ENCODE measurements around the gene ST6GALNAC3. TPM values are rescaled to one million over a fixed set of nuclear protein-coding genes. Genes with fewer than 3 reads are reported as not detected.

Gene ST6GALNAC3
- total RNA-seq, 2 experiments from 2014 or later = 3.0 to 3.5 TPM

DNA sequence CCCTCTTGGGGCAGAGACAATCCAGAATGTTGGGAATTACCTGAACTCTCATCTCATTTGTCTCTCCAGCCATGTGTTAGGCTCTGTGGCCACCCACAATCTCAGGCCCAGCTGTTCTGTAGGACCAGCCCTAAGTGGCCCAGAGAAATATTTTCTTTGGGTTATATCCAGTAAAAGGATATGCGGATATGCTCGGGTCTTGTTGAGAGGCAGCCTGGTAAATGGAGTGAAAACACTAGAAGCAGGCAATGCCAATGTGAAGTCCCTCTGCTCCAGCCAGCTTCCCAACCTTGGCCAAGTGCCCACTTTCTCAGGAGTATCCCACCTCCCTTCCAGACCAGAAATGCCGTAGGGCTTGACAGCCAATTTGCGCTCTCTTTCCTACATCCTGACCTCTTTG, 192.2 kb downstream of the ST6GALNAC3 start:
- Mint-ChIP-seq H3K27me3 (no peaks in the 10 kb centered on the region), H3K4me3 (peak overlapping the region; percentile 58), H3K9me3 (peaks cover 2% of the 10 kb centered on the region), H3K27ac (peak overlapping the region; percentile 95), H3K4me1 (peaks cover 60% of the 10 kb centered on the region), H3K36me3 (peaks cover 2% of the 10 kb centered on the region)
- DNase-seq = no peak

- no peaks in the 10 kb centered on the region for H3K27me3 Mint-ChIP-seq
- peak overlapping the region; percentile 95 for H3K27ac Mint-ChIP-seq
- no peak for DNase-seq
- peaks cover 2% of the 10 kb centered on the region for H3K36me3 Mint-ChIP-seq
- no peaks in the 10 kb centered on the region for H3K9me3 Mint-ChIP-seq
- H3K4me1 Mint-ChIP-seq = peaks cover 59% of the 10 kb centered on the region
- peak overlapping the region; percentile 42 for H3K4me3 Mint-ChIP-seq
Measured at GRCh38 chr1:76267631-76268030, 193.1 kb downstream of the ST6GALNAC3 start.

GRCh38 chr1:76268341-76268740, 193.8 kb downstream of the ST6GALNAC3 start:
- DNase-seq = no peak
- H3K27ac Mint-ChIP-seq = peak overlapping the region; percentile 95
- H3K36me3 Mint-ChIP-seq = peaks cover 2% of the 10 kb centered on the region
- peaks cover 60% of the 10 kb centered on the region for H3K4me1 Mint-ChIP-seq
- H3K4me3 Mint-ChIP-seq = peak overlapping the region; percentile 42
- no peaks in the 10 kb centered on the region for H3K27me3 Mint-ChIP-seq
- H3K9me3 Mint-ChIP-seq = no peaks in the 10 kb centered on the region

GRCh38 chr1:76269155-76269554, 194.6 kb downstream of the ST6GALNAC3 start:
- H3K27me3 Mint-ChIP-seq = no peaks in the 10 kb centered on the region
- H3K9me3 Mint-ChIP-seq = no peaks in the 10 kb centered on the region
- peak overlapping the region; percentile 95 for H3K27ac Mint-ChIP-seq
- DNase-seq = no peak
- peaks cover 58% of the 10 kb centered on the region for H3K4me1 Mint-ChIP-seq
- H3K4me3 Mint-ChIP-seq = peak overlapping the region; percentile 9
- H3K36me3 Mint-ChIP-seq = peaks cover 2% of the 10 kb centered on the region

GRCh38 chr1:76274302-76274701, 199.8 kb downstream of the ST6GALNAC3 start:
- Mint-ChIP-seq H3K4me1 (peaks cover 27% of the 10 kb centered on the region), H3K9me3 (no peaks in the 10 kb centered on the region), H3K4me3 (no peak overlapping the region), H3K27ac (no peak overlapping the region), H3K27me3 (no peaks in the 10 kb centered on the region), H3K36me3 (no peaks in the 10 kb centered on the region)
- DNase-seq = no peak

- peaks cover 22% of the 10 kb centered on the region for H3K4me1 Mint-ChIP-seq
- no peak overlapping the region for H3K4me3 Mint-ChIP-seq
- no peak for DNase-seq
- H3K9me3 Mint-ChIP-seq = no peaks in the 10 kb centered on the region
- no peaks in the 10 kb centered on the region for H3K27me3 Mint-ChIP-seq
- no peak overlapping the region for H3K27ac Mint-ChIP-seq
- H3K36me3 Mint-ChIP-seq = no peaks in the 10 kb centered on the region
Measured at GRCh38 chr1:76274718-76275117, 200.2 kb downstream of the ST6GALNAC3 start.

DNA sequence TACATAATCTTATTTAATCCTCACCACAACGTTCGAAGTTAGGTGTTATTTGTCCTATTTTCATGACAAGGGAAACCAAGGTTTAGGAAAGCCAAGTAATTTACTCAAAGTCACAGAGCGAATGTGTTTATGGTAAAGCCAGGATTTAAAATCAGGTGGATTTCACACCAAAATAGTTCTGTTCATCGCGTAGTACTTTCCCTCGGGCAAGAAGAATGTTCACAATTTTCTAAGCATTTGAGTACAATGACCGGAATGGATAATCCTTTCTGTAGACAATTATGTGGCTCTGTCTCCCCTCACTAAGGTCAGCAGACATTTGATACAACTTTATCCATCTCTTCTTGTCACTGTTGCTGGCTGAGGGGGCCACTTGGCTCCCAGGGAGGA, 204.2 kb downstream of the ST6GALNAC3 start:
- no peak overlapping the region for H3K27ac Mint-ChIP-seq
- no peak overlapping the region for H3K4me3 Mint-ChIP-seq
- no peaks in the 10 kb centered on the region for H3K9me3 Mint-ChIP-seq
- H3K27me3 Mint-ChIP-seq = no peaks in the 10 kb centered on the region
- peaks cover 2% of the 10 kb centered on the region for H3K4me1 Mint-ChIP-seq
- DNase-seq = no peak
- H3K36me3 Mint-ChIP-seq = no peaks in the 10 kb centered on the region

DNA sequence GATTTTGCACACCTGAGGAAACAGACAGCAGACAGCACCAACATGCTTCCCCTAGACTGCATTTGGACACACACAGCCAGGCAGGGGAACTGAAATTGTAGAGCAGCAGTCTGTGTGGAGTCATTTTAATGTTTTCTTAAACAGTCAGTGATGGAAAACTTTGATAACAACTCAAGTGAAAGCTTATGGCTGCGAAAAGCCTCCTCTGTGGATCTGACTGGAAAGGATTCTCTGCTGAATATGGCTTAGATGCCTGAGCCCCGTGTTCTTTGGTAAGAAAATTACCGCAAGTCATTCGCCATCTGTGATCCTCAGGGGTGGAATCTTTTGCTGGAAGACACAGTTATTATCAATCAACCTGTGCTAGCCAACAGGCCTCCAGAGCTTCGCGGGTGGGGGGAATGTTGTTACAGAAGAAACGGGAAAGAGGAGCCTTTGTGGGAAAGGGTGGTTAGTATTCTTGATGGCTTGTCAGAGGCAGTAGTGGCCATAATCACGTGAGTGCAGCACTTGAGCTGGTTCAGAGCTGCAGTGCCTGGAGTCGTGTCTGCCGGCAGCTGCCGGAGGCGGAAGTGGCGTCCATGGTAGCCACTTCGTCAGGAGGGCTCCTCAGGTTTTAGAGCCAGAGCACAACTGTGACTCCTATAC, 204.7 kb downstream of the ST6GALNAC3 start:
- H3K36me3 Mint-ChIP-seq = no peaks in the 10 kb centered on the region
- H3K9me3 Mint-ChIP-seq = no peaks in the 10 kb centered on the region
- no peaks in the 10 kb centered on the region for H3K4me1 Mint-ChIP-seq
- no peak overlapping the region for H3K4me3 Mint-ChIP-seq
- DNase-seq = no peak
- H3K27ac Mint-ChIP-seq = no peak overlapping the region
- no peaks in the 10 kb centered on the region for H3K27me3 Mint-ChIP-seq

GRCh38 chr1:76281306-76281705, 206.8 kb downstream of the ST6GALNAC3 start:
- Mint-ChIP-seq H3K27me3 (no peaks in the 10 kb centered on the region), H3K9me3 (no peaks in the 10 kb centered on the region)

DNA sequence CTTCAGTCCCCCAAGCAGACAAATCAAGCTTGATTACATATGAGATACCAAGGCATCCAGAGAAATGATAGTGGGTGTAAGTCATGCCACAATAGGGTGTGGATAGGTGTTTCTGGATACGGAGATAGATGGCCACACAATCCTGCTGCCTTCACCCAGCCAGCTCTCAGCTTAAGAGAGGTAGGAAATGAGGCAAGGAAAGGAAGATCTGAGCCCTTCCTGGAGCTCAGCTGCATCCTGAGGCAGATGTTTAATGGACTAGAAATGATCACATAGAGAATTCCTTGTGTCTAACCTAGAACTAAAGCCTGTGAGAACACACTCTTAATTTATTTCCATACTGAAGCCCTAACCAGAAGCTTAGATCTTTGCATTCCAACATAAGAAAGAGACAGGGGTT, 210.3 kb downstream of the ST6GALNAC3 start:
- peaks cover 1% of the 10 kb centered on the region for H3K36me3 Mint-ChIP-seq
- H3K4me1 Mint-ChIP-seq = peaks cover 45% of the 10 kb centered on the region
- peak overlapping the region; percentile 18 for H3K27ac Mint-ChIP-seq
- H3K9me3 Mint-ChIP-seq = no peaks in the 10 kb centered on the region
- no peak overlapping the region for H3K4me3 Mint-ChIP-seq
- H3K27me3 Mint-ChIP-seq = no peaks in the 10 kb centered on the region
- DNase-seq = no peak

More at GRCh38 chr1:76281306-76281705, 206.8 kb downstream of the ST6GALNAC3 start:
- Mint-ChIP-seq H3K36me3 (no peaks in the 10 kb centered on the region), H3K4me1 (peaks cover 14% of the 10 kb centered on the region), H3K4me3 (no peak overlapping the region), H3K27ac (no peak overlapping the region)
- no peak for DNase-seq

- Mint-ChIP-seq H3K9me3 (no peaks in the 10 kb centered on the region), H3K4me1 (peaks cover 52% of the 10 kb centered on the region), H3K4me3 (no peak overlapping the region), H3K27ac (peak overlapping the region; percentile 2), H3K27me3 (no peaks in the 10 kb centered on the region), H3K36me3 (peaks cover 1% of the 10 kb centered on the region)
- DNase-seq = no peak
Measured at GRCh38 chr1:76285578-76286135, 211.1 kb downstream of the ST6GALNAC3 start.

- peaks cover 60% of the 10 kb centered on the region for H3K4me1 Mint-ChIP-seq
Measured at GRCh38 chr1:76287917-76288316, 213.4 kb downstream of the ST6GALNAC3 start.

GRCh38 chr1:76288758-76289483, 214.4 kb downstream of the ST6GALNAC3 start:
- Mint-ChIP-seq H3K4me3 (no peak overlapping the region), H3K9me3 (no peaks in the 10 kb centered on the region), H3K27ac (peak overlapping the region; percentile 79), H3K4me1 (peaks cover 69% of the 10 kb centered on the region), H3K36me3 (peaks cover 1% of the 10 kb centered on the region), H3K27me3 (no peaks in the 10 kb centered on the region)
- DNase-seq = no peak

More at GRCh38 chr1:76287917-76288316, 213.4 kb downstream of the ST6GALNAC3 start:
- H3K9me3 Mint-ChIP-seq = no peaks in the 10 kb centered on the region
- H3K36me3 Mint-ChIP-seq = peaks cover 1% of the 10 kb centered on the region
- no peak overlapping the region for H3K27ac Mint-ChIP-seq
- no peak overlapping the region for H3K4me3 Mint-ChIP-seq
- H3K27me3 Mint-ChIP-seq = no peaks in the 10 kb centered on the region
- no peak for DNase-seq

- H3K27ac Mint-ChIP-seq = peak overlapping the region; percentile 79
- H3K36me3 Mint-ChIP-seq = peaks cover 1% of the 10 kb centered on the region
- no peaks in the 10 kb centered on the region for H3K27me3 Mint-ChIP-seq
- peak; percentile 24 for DNase-seq
- H3K4me3 Mint-ChIP-seq = no peak overlapping the region
- H3K4me1 Mint-ChIP-seq = peaks cover 72% of the 10 kb centered on the region
- no peaks in the 10 kb centered on the region for H3K9me3 Mint-ChIP-seq
Measured at GRCh38 chr1:76289692-76290091, 215.1 kb downstream of the ST6GALNAC3 start.

GRCh38 chr1:76290271-76290670, 215.7 kb downstream of the ST6GALNAC3 start:
- H3K4me1 Mint-ChIP-seq = peaks cover 71% of the 10 kb centered on the region
- no peak for DNase-seq
- H3K27ac Mint-ChIP-seq = no peak overlapping the region
- H3K36me3 Mint-ChIP-seq = peaks cover 1% of the 10 kb centered on the region
- H3K27me3 Mint-ChIP-seq = no peaks in the 10 kb centered on the region
- H3K4me3 Mint-ChIP-seq = no peak overlapping the region
- H3K9me3 Mint-ChIP-seq = no peaks in the 10 kb centered on the region
